ENCODE data around the gene ARHGAP24. TPM values are rescaled to one million over a fixed set of nuclear protein-coding genes. Genes with fewer than 3 reads are reported as not detected.

Gene ARHGAP24
- total RNA-seq, 2 donors from 2014 or later, result 34.0 to 42.0 TPM

GRCh38 chr4:85826060-85826678, 351.2 kb downstream of the ARHGAP24 start:
- Histone ChIP-seq H3K36me3 (no peaks in the 10 kb centered on the region), H3K4me1 (peaks cover 0 to 62% of the 10 kb centered on the region in 2 donors), H3K27me3 (no peaks in the 10 kb centered on the region), H3K9me3 (no peaks in the 10 kb centered on the region), H3K4me3 (no peak overlapping the region), H3K27ac (no peak overlapping the region)
- peak in 1 of 2 donors; percentile 27 for TF ChIP-seq CTCF (IDR thresholded peaks at IDR 0.05)
- no peak for DNase-seq (ENCODE audit: low spot score)

GRCh38 chr4:85828027-85828890, 353.3 kb downstream of the ARHGAP24 start:
- DNase-seq (ENCODE audit: low spot score), result no peak
- Histone ChIP-seq H3K4me3 (peak overlapping the region in 1 of 2 donors; percentile 34), H3K4me1 (peaks cover 0 to 68% of the 10 kb centered on the region in 2 donors), H3K27ac (peak overlapping the region; percentile 55 to 60), H3K9me3 (no peaks in the 10 kb centered on the region), H3K36me3 (no peaks in the 10 kb centered on the region), H3K27me3 (no peaks in the 10 kb centered on the region)
- no peak for TF ChIP-seq CTCF (IDR thresholded peaks at IDR 0.05)

GRCh38 chr4:85829276-85830051, 354.5 kb downstream of the ARHGAP24 start:
- Histone ChIP-seq H3K27ac (no peak overlapping the region), H3K27me3 (no peaks in the 10 kb centered on the region), H3K4me1 (peaks cover 0 to 58% of the 10 kb centered on the region in 2 donors), H3K9me3 (no peaks in the 10 kb centered on the region), H3K36me3 (no peaks in the 10 kb centered on the region), H3K4me3 (no peak overlapping the region)
- TF ChIP-seq CTCF (IDR thresholded peaks at IDR 0.05), result no peak
- no peak for DNase-seq (ENCODE audit: low spot score)

GRCh38 chr4:85831647-85832046, 356.7 kb downstream of the ARHGAP24 start:
- H3K36me3 ChIP-seq, result no peaks in the 10 kb centered on the region
- H3K4me1 ChIP-seq, result peaks cover 0 to 39% of the 10 kb centered on the region in 2 donors
- no peak for TF ChIP-seq CTCF (IDR thresholded peaks at IDR 0.05)
- no peaks in the 10 kb centered on the region for H3K27me3 ChIP-seq
- DNase-seq (ENCODE audit: low spot score), result no peak
- H3K9me3 ChIP-seq, result no peaks in the 10 kb centered on the region
- no peak overlapping the region for H3K27ac ChIP-seq
- no peak overlapping the region for H3K4me3 ChIP-seq

- no peak for TF ChIP-seq CTCF (IDR thresholded peaks at IDR 0.05)
Observed at GRCh38 chr4:85833302-85833701, 358.4 kb downstream of the ARHGAP24 start.

More at GRCh38 chr4:85833302-85833701, 358.4 kb downstream of the ARHGAP24 start:
- Histone ChIP-seq H3K9me3 (no peaks in the 10 kb centered on the region), H3K27me3 (no peaks in the 10 kb centered on the region), H3K4me1 (peaks cover 0 to 33% of the 10 kb centered on the region in 2 donors), H3K4me3 (no peak overlapping the region), H3K36me3 (no peaks in the 10 kb centered on the region), H3K27ac (no peak overlapping the region)
- no peak for DNase-seq (ENCODE audit: low spot score)

Measured in right atrium auricular region (tissue), 2 donors.